Left renal pelvis (tissue), 4 donors: ENCODE results near the gene ZSCAN10. TPM values are rescaled to one million over a fixed set of nuclear protein-coding genes. Genes with fewer than 3 reads are reported as not detected.

Source experiments
- DNase-seq, 4 donors: peaks; one replicate each; pipeline ENCODE4 v3.0.0-alpha.2; 2013; ENCODE audit warnings: low read depth in 4 of 4, low spot score in 3 of 4
- polyA plus RNA-seq, 4 donors: library from polyadenylated mRNA; unstranded; fragments of 120-200 nt; gene quantifications; one replicate each; pipeline ENCODE4 v1.2.1, GENCODE V29; 2013; ENCODE audit not compliant: insufficient read length in 4 of 4

Gene ZSCAN10
- polyA plus RNA-seq, 4 donors: 0.20 TPM; not detected in 3

DNA sequence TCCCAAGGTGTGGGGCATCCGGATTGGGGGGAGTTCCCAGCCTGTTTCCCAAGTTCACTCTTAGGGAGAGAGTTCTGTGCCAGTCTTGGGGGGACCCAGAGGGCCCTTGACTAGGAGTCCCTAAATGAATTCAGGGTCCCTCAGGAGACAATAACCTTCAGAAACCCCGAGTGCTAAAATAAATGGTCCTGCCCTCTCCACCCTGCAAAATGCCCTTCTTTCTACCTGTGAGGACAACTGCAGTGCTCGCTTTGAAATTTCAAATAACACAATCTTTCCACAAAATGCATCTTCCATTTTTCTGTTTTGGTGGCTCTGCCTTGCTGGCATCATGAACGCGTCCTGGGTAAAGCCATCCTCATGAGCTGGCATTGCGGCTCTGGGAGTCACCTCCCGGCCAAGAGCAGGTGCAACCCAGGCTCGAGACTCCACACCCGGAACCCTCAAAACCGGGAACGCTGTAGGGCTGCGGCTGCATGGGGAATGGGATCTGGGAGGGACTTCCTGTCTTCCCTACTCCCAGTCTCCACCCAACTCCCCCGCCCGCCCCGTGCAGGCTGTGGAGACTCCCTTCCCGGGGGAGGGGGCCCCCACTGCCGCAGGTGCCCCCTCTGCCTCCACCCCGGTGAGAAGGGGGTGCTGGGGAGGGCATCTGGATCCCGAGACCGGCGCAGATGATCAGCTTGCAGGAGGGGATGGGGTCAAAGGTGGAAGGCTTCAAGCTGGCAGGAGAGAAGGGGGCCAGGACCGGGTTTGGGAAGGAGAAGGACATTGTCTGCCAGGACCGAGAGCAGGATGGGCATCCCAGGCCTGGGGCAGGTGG is 13.2 kb upstream of the ZSCAN10 start, which contains the start of gene ZNF205:
Gene ZNF205 (plus strand): TSS at position 529 of the 823 bp plus-strand sequence. CDS start 845 bp downstream, outside the sequence.
- DNase-seq: no peak

DNA sequence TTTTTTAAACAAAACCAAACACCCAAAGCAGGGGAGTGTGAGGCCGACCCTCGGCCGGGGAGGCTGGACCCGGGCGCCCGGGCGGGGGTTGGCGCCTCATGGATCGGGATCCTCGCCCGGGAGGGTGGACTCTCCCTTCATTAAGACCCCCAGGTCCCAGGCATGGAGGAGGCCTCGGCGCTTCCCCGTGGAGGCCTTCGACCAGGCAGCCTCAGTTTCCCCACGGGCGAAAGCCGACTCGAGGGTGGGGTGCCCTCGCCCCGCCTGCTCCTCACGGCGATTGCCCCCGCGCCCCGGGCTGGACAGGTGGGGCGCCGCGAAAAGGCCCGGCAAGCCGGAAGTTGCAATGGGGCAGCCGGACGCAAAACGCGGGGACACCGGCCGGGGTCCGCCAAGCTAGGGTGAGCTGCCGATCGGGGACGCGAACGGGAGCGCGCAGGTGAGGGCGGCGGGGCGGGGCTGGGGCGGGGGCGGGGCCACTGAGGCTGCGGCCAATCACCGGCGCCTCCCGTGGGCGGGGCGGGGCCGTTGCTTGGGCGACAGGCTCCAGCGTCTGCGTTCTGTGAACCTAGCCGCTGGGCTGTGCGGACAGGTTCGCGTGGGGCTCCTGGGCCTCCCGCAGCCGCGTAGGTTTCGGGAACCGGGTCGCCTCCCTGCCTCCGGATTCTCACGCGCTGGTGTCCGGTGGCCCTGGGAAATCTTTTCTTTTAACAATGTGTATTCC is 7.3 kb upstream of the ZSCAN10 start:
- DNase-seq: peak in 2 of 4 donors; percentile 84 to 85

- DNase-seq: no peak
Measured at GRCh38 chr16:3101841-3102470, 2.9 kb upstream of the ZSCAN10 start.

GRCh38 chr16:3101018-3101840 is 2.1 kb upstream of the ZSCAN10 start:
- DNase-seq: no peak

GRCh38 chr16:3099732-3100499 is 822 bp upstream of the ZSCAN10 start:
- DNase-seq: peak in 2 of 4 donors; percentile 71 to 79

- no peak for DNase-seq
Measured at GRCh38 chr16:3099395-3099731, 269 bp upstream of the ZSCAN10 start.

DNA sequence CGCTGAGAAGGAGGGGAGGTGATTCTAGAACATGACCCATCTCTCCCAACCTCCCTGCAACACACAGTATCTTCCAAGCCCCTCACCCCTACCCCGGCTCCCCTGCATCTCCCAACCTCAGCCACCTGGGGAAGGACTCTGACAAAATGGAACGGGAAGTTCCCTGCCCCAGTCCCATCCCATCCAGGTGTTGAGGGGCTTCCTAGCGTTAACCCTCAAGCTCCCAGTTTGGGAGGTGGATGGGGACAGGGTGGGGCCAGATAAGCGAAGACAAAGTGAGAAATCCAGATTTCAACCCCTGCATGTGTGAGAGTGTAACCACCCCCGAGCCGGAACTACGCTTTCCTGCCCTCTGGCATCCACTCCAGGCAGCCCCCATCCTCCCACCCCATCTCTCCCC is 1.8 kb downstream of the ZSCAN10 start:
- DNase-seq: no peak

DNA sequence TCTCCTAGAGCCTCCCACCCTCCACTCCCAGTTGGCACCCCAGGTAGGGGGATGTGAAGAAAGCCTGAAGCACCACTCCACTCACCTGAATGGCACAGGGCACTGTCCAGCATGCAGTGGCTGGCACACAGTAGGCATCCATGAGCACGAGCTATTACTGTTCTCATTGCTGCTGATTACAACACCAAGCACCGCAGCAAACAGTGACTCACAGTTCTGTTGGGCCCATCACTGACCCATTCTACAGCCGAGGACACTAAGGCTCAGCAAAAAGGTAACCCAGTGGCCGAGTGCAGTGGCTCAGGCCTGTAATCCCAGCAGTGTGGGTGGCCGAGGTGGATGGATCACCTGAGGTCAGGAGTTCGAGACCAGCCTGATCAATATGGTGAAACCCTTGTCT is 2.7 kb downstream of the ZSCAN10 start:
- no peak for DNase-seq

DNA sequence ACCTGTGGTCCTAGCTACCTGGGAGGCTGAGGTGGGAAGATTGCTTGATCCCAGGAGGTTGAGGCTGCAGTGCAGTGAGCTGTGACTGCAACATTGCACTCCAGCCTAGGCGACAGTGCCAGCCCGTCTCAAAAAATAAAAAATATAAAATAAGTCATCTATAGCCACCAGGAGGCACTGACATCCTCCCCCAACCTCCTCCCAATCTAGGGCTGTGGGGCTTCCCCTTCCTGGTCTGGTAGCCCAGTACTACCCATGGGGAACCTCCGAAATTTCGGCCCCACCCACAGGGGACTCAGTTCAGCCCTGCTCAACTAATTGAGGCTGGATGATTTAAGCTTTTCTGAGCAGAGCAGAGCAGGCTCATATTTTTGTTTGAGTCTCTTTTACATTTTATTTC is 3.2 kb downstream of the ZSCAN10 start:
- DNase-seq: no peak

DNA sequence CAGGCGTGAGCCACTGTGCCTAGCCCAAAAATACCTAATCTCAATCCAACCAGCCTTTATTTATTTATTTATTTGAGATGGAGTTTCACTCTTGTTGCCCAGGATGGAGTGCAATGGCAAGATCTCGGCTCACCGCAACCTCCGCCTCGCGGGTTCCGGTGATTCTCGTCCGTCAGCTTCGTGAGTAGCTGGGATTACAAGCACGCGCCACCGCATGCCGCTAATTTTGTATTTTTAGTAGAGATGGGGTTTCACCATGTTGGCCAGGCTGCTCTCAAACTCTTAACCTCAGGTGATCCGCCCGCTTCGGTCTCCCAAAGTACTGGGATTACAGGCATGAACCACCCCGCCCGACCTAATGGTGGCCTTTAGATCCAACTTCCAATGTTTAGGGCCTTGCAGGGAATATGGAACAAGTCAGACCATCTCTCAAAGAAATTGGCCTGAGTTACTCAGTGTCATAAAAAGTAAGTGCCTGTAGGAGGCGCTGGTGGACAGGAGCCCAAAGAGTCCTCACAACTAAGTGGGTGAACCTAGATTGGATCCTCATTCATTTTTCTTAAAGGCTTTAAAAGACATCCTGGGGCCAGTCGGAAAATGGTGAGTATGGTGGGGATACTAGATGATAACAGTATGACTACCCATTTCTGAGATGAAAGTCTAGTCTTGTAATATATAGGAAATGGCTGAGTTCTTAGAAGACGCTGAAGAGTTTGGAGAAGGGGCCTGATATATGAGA is 4.6 kb downstream of the ZSCAN10 start:
- no peak for DNase-seq

- DNase-seq: no peak
Measured at GRCh38 chr16:3092501-3092941, 6.6 kb downstream of the ZSCAN10 start.

DNA sequence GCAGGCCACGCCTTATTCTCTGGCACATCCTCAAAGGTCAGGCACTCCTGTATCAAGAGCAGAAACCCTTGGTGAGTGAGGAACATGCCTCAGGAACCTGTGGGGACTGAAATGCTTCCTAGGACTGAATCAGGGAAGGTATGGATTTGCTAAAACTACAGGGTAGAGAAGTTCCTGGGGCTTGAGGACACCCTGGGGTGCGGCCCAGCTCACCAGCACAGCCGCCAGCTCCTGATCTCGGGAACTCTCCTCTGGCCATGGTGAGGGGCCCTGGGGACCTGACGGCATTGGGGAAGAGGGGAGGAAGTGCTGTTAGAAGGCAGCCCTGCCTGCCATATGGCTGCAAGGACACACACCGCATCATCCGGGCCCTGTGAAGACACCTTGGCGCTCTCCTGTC is 7.5 kb downstream of the ZSCAN10 start:
- no peak for DNase-seq

- DNase-seq: no peak
Measured at GRCh38 chr16:3089717-3090592, 9.1 kb downstream of the ZSCAN10 start.

- no peak for DNase-seq
Measured at GRCh38 chr16:3088925-3089716, 10.0 kb downstream of the ZSCAN10 start.

GRCh38 chr16:3088450-3088849 is 10.6 kb downstream of the ZSCAN10 start:
- DNase-seq: no peak

DNA sequence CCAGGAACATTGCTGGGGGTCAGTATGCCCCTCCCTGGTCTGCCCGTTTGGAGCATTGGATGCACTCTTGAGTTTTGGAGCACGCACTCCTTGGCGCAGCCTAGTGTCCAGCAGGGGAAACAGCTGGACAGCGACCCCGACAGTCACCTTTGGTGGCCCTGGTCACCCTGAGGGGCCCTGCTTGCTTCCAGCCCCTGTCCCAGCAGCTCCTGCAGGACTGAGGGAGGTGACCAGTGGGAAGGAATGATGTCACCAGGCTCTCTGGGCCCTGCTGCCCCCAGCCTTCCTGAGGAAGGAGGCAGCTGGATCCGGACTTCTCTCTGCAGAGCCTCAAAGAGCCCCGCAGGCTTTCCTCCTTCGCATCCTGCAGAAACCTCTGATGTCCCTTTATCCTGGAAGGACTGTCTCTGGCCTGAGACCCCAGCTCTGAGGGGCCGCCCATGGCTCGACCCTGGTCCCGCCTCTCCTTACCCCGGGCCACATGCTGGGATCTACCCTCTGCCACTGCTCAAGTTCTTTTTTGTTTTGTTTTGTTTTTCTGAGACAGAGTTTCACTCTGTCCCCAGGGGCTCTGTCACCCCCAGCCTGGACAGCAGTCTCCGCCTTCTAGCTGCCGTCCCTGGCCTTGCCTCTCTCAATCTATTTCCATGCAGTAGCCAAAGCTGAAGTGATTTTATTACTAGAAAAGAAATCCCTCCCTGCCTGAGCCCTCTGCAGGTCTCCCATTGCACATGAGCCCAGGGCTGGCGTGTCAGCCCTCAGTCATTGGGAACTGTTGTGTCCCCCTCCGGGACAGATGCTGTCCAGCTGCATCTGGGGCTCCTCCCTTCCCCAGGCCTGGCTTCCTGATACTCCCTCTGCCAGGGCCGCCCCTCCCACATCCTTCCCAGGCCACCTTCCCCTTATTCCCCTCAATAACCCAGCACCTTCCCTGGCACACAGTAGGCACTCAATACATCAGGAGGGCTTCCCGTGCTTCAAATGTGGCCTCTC is 11.6 kb downstream of the ZSCAN10 start:
- DNase-seq: no peak
